HCT116 (cell line): ENCODE data around the gene PROX1. TPM values are rescaled to one million over a fixed set of nuclear protein-coding genes. Genes with fewer than 3 reads are reported as not detected.

Experiments used
- ATAC-seq: fragments of 200-7000 bp; cut with Tn5 transposase; 2 replicates; pipeline ENCODE4 v1.9.1; 2020; ENCODE audit warnings: mild to moderate bottlenecking, moderate library complexity
- BruUV-seq: library from RNA; stranded (reverse); fragments of 400-500 nt; replicated peaks from 2 replicates; lab custom pipeline; 2021; lab: Mats Ljungman, UMichigan
- CTCF ChIA-PET: fragments of 300-600 bp; sonication (Branson Sonifier 250); formaldehyde crosslinking; loops from one replicate; lab custom pipeline; 2021; ENCODE audit warnings: antibody characterized with exemption; lab: Charles Lee
- POLR2A ChIA-PET: fragments of 300-600, 350-600 bp; sonication (Branson Sonifier 250); formaldehyde crosslinking; loops from one replicate; lab custom pipeline; 2021; ENCODE audit warnings: antibody characterized with exemption; lab: Charles Lee
- RAD21 ChIA-PET, 2 experiments: fragments of 300-600 bp; sonication (Branson Sonifier 250); formaldehyde crosslinking; loops; one replicate each; lab custom pipeline; 2023; ENCODE audit warnings: low total read pairs in 2 of 2; ENCODE audit not compliant: uncharacterized antibody in 2 of 2, unreplicated experiment in 2 of 2, low non-redundant PET in 1 of 2; lab: Charles Lee
- DNase-seq: peaks from one replicate; pipeline ENCODE4 v3.0.0-alpha.2; 2010; ENCODE audit warnings: low read depth, low spot score
- H2AFZ ChIP-seq: fragments of 200-600 bp; shearing (Covaris generic), sonication (generic); 2 replicates; pipeline ENCODE4 v1.6.1; 2017; ENCODE audit warnings: low read depth, mixed run types, mixed read lengths, antibody characterized with exemption, low read length; ENCODE audit not compliant: poor library complexity, severe bottlenecking
- H3K27ac ChIP-seq: 2 replicates; pipeline ENCODE4 v1.5.1; 2012; ENCODE audit warnings: low read depth, low read length
- H3K27me3 ChIP-seq: fragments of 200-600 bp; sonication (generic); 2 replicates; pipeline ENCODE4 v1.6.1; 2016; ENCODE audit warnings: mixed run types, low read length, mixed read lengths; ENCODE audit not compliant: insufficient read depth
- H3K36me3 ChIP-seq, 2 experiments: fragments of 200-500 bp in 1 of 2; fragments of 200-600 bp in 1 of 2; sonication (Bioruptor generic) in 1 of 2; sonication (generic) in 1 of 2; 2 replicates each; pipeline versions ENCODE4 v1.5.1 to v1.6.1; 2014 to 2016; ENCODE audit warnings: low read length in 2 of 2, inconsistent platforms in 1 of 2, mixed read lengths in 1 of 2, mixed run types in 1 of 2; ENCODE audit not compliant: insufficient read depth in 2 of 2, control insufficient read depth in 1 of 2
- H3K4me1 ChIP-seq, 2 experiments: fragments of 200-600 bp in 1 of 2; sonication (generic) in 1 of 2; 2 replicates each; pipeline versions ENCODE4 v1.5.1 to v1.6.1; 2012 to 2017; ENCODE audit warnings: low read length in 2 of 2, inconsistent platforms in 1 of 2, mild to moderate bottlenecking in 1 of 2, mixed read lengths in 1 of 2, mixed run types in 1 of 2, moderate library complexity in 1 of 2; ENCODE audit not compliant: insufficient read depth in 2 of 2, control insufficient read depth in 1 of 2
- H3K4me2 ChIP-seq: fragments of 200-600 bp; sonication (generic); 2 replicates; pipeline ENCODE4 v1.6.1; 2017; ENCODE audit warnings: mixed run types, low read length, mixed read lengths
- H3K4me3 ChIP-seq, 2 experiments: fragments of 200-600 bp in 1 of 2; sonication (generic) in 1 of 2; replicated peaks in 1 of 2; 2 replicates each; pipeline ENCODE4 v1.5.1; 2011 to 2016; ENCODE audit warnings: low read length in 2 of 2, control low read depth in 1 of 2, low read depth in 1 of 2, mild to moderate bottlenecking in 1 of 2, mixed read lengths in 1 of 2, mixed run types in 1 of 2
- H3K79me2 ChIP-seq: fragments of 200-600 bp; sonication (generic); 2 replicates; pipeline ENCODE4 v1.6.1; 2017; ENCODE audit warnings: mild to moderate bottlenecking, mixed run types, low read length, moderate library complexity, mixed read lengths; ENCODE audit not compliant: insufficient read depth
- H3K9ac ChIP-seq: fragments of 200-600 bp; sonication (generic); 2 replicates; pipeline ENCODE4 v1.6.1; 2016; ENCODE audit warnings: low read length, mixed read lengths
- H3K9me2 ChIP-seq: fragments of 200-600 bp; sonication (generic), shearing (Covaris generic); 2 replicates; pipeline ENCODE4 v1.6.1; 2017; ENCODE audit warnings: mixed run types, mild to moderate bottlenecking, moderate library complexity; ENCODE audit not compliant: insufficient read depth
- H3K9me3 ChIP-seq, 2 experiments: fragments of 200-500 bp in 1 of 2; fragments of 200-600 bp in 1 of 2; sonication (Bioruptor generic) in 1 of 2; sonication (generic) in 1 of 2; 2 replicates each; pipeline ENCODE4 v1.6.1; 2014 to 2017; ENCODE audit warnings: low read length in 2 of 2, mixed read lengths in 2 of 2, inconsistent platforms in 1 of 2, low read depth in 1 of 2, mild to moderate bottlenecking in 1 of 2, mixed run types in 1 of 2, moderate library complexity in 1 of 2; ENCODE audit not compliant: control insufficient read depth in 1 of 2, insufficient read depth in 1 of 2
- H4K20me1 ChIP-seq: fragments of 200-600 bp; sonication (generic), shearing (Covaris generic); 2 replicates; pipeline ENCODE4 v1.6.1; 2017; ENCODE audit warnings: mixed run types, mild to moderate bottlenecking, moderate library complexity; ENCODE audit not compliant: insufficient read depth
- CEBPB ChIP-seq: IDR thresholded peaks from 2 replicates; pipeline ENCODE4 v1.6.1; 2012; ENCODE audit warnings: low read depth
- EGR1 ChIP-seq: IDR thresholded peaks from 2 replicates; pipeline ENCODE4 v1.6.1; 2012; ENCODE audit warnings: low read depth
- EZH2 ChIP-seq: fragments of 200-600 bp; sonication (generic); IDR thresholded peaks from 2 replicates; pipeline ENCODE4 v1.6.1; 2017; ENCODE audit warnings: antibody characterized with exemption, mixed run types
- EZH2phosphoT487 ChIP-seq: fragments of 200-600 bp; IDR thresholded peaks from 2 replicates; pipeline ENCODE4 v1.6.1; 2018; ENCODE audit warnings: antibody characterized with exemption, borderline replicate concordance
- JUND ChIP-seq: IDR thresholded peaks from 2 replicates; pipeline ENCODE4 v1.6.1; 2012
- POLR2A ChIP-seq: IDR thresholded peaks from 2 replicates; pipeline ENCODE4 v1.7.0; 2011; ENCODE audit warnings: borderline replicate concordance; ENCODE audit not compliant: insufficient read depth, insufficient read length; ENCODE audit errors: extremely low read depth
- POLR2AphosphoS5 ChIP-seq: IDR thresholded peaks from 2 replicates; pipeline ENCODE4 v1.6.1; 2011; ENCODE audit warnings: mild to moderate bottlenecking, low read depth, low read length, moderate library complexity
- SIN3A ChIP-seq: IDR thresholded peaks from 2 replicates; pipeline ENCODE4 v1.6.1; 2012; ENCODE audit warnings: low read depth
- SP1 ChIP-seq: IDR thresholded peaks from 2 replicates; pipeline ENCODE4 v1.6.1; 2012; ENCODE audit warnings: low read depth
- SRF ChIP-seq: IDR thresholded peaks from 2 replicates; pipeline ENCODE4 v1.6.1; 2012; ENCODE audit warnings: low read depth
- YY1 ChIP-seq: IDR thresholded peaks from 2 replicates; pipeline ENCODE4 v1.6.1; 2011; ENCODE audit warnings: low read length, low read depth, moderate library complexity, mild to moderate bottlenecking; ENCODE audit not compliant: insufficient replicate concordance; ENCODE audit errors: extremely low read depth
- intact Hi-C: fragments of 100-400 bp; cut with micrococcal nuclease; formaldehyde crosslinking; loops from 2 replicates; pipeline ENCODE4 v1.10.0; 2022
- total RNA-seq: library from RNA; stranded (reverse); gene quantifications from one replicate; pipeline ENCODE4 v1.2.1, GENCODE V29; 2021; ENCODE audit not compliant: unreplicated experiment
- TF ChIP-seq, protein P1 (sequence below): IDR thresholded peaks from 2 replicates; pipeline ENCODE4 v1.6.1; 2012; ENCODE audit warnings: low read depth
- TF ChIP-seq, protein P2 (sequence below): IDR thresholded peaks from 2 replicates; pipeline ENCODE4 v1.6.1; 2011; ENCODE audit warnings: mild to moderate bottlenecking, low read length, moderate library complexity; ENCODE audit not compliant: insufficient replicate concordance; ENCODE audit errors: extremely low read depth

PROX1 gene
- total RNA-seq, 1 experiment from 2014 or later: 0.22 TPM

DNA sequence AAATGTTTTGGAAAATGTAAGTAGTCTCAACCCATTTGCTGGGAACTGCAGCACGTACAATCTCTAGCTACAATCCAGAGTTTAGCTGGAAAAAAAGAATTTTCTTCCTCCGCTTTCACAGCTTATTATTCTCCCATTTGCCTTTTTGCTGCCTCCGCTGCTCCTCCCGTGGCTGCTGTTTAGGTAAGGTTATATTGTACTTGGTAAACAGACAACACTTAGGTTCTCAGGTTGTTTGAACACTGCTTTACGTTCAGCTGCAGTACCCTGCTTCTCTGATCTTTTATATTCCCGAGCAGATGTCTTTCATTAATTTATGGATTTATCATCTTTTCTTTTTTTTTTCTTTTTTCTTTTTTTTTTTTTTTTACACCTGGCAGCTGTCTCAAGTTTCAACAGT lies 14.3 kb downstream of the PROX1 start:
- intact Hi-C loops: no loop called here
- no peaks in the 10 kb centered on the region for H3K79me2 ChIP-seq
- TF ChIP-seq EGR1 (no peak), SRF (no peak), POLR2AphosphoS5 (no peak), JUND (no peak), SIN3A (no peak), EZH2 (no peak), SP1 (no peak), YY1 (no peak), EZH2phosphoT487 (no peak), POLR2A (no peak), CEBPB (no peak)
- TF ChIP-seq, protein P1, sequence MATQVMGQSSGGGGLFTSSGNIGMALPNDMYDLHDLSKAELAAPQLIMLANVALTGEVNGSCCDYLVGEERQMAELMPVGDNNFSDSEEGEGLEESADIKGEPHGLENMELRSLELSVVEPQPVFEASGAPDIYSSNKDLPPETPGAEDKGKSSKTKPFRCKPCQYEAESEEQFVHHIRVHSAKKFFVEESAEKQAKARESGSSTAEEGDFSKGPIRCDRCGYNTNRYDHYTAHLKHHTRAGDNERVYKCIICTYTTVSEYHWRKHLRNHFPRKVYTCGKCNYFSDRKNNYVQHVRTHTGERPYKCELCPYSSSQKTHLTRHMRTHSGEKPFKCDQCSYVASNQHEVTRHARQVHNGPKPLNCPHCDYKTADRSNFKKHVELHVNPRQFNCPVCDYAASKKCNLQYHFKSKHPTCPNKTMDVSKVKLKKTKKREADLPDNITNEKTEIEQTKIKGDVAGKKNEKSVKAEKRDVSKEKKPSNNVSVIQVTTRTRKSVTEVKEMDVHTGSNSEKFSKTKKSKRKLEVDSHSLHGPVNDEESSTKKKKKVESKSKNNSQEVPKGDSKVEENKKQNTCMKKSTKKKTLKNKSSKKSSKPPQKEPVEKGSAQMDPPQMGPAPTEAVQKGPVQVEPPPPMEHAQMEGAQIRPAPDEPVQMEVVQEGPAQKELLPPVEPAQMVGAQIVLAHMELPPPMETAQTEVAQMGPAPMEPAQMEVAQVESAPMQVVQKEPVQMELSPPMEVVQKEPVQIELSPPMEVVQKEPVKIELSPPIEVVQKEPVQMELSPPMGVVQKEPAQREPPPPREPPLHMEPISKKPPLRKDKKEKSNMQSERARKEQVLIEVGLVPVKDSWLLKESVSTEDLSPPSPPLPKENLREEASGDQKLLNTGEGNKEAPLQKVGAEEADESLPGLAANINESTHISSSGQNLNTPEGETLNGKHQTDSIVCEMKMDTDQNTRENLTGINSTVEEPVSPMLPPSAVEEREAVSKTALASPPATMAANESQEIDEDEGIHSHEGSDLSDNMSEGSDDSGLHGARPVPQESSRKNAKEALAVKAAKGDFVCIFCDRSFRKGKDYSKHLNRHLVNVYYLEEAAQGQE: no peak
- TF ChIP-seq, protein P2, sequence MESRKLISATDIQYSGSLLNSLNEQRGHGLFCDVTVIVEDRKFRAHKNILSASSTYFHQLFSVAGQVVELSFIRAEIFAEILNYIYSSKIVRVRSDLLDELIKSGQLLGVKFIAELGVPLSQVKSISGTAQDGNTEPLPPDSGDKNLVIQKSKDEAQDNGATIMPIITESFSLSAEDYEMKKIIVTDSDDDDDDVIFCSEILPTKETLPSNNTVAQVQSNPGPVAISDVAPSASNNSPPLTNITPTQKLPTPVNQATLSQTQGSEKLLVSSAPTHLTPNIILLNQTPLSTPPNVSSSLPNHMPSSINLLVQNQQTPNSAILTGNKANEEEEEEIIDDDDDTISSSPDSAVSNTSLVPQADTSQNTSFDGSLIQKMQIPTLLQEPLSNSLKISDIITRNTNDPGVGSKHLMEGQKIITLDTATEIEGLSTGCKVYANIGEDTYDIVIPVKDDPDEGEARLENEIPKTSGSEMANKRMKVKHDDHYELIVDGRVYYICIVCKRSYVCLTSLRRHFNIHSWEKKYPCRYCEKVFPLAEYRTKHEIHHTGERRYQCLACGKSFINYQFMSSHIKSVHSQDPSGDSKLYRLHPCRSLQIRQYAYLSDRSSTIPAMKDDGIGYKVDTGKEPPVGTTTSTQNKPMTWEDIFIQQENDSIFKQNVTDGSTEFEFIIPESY: no peak
- H3K4me2 ChIP-seq: no peak overlapping the region
- no peaks in the 10 kb centered on the region for H3K9me3 ChIP-seq
- H2AFZ ChIP-seq: no peak overlapping the region
- no peaks in the 10 kb centered on the region for H4K20me1 ChIP-seq
- ATAC-seq: no peak
- H3K9me2 ChIP-seq: no peaks in the 10 kb centered on the region
- CTCF ChIA-PET: no interaction called here
- DNase-seq: no peak
- H3K4me3 ChIP-seq: no peak overlapping the region
- H3K27ac ChIP-seq: no peak overlapping the region
- H3K9ac ChIP-seq: no peak overlapping the region
- 0 out of 2 replicates have a peak, but pooled peaks cover 10% of the 10 kb centered on the region for H3K27me3 ChIP-seq
- BruUV-seq: no TSS peak
- no peaks in the 10 kb centered on the region for H3K4me1 ChIP-seq
- no peaks in the 10 kb centered on the region for H3K36me3 ChIP-seq
- RAD21 ChIA-PET: no interaction called here
- POLR2A ChIA-PET: no interaction called here
